Pancreas (tissue), 10 donors: ENCODE measurements around the gene APP. TPM values are rescaled to one million over a fixed set of nuclear protein-coding genes. Genes with fewer than 3 reads are reported as not detected.

Experiments
- ATAC-seq, 4 donors: fragments of 200-7000 bp; cut with Tn5 transposase; one replicate each; pipeline versions ENCODE4 v1.8.0 to v1.9.1; 2020; ENCODE audit warnings: mild to moderate bottlenecking in 4 of 4, moderate library complexity in 4 of 4
- DNase-seq, 6 donors: peaks; one replicate each; pipeline ENCODE4 v3.0.0-alpha.2; 2020
- FAIRE-seq: peaks from 2 replicates; lab custom pipeline; 2012; peaks lifted over from hg19 to GRCh38; lab: Jason Lieb, UNC
- H3K27ac ChIP-seq, 4 donors: fragments of 200-600 bp; sonication (generic); 1 replicate in 3 of 4; 2 replicates in 1 of 4; pipeline versions ENCODE4 v1.5.0 to v1.8.0; 2020
- H3K27me3 ChIP-seq, 4 donors: fragments of 200-600 bp; one replicate each; pipeline ENCODE4 v1.8.0; 2021
- H3K36me3 ChIP-seq, 3 donors: fragments of 200-600 bp; sonication (generic) in 1 of 3; one replicate each; pipeline versions ENCODE4 v1.5.0 to v1.8.0; 2020 to 2021
- H3K4me1 ChIP-seq, 3 donors: fragments of 200-600 bp; one replicate each; pipeline ENCODE4 v1.8.0; 2021
- H3K4me3 ChIP-seq, 4 donors: fragments of 200-600 bp; sonication (generic) in 2 of 4; one replicate each; pipeline versions ENCODE4 v1.5.0 to v1.8.0; 2020 to 2021
- H3K9me3 ChIP-seq, 4 donors: fragments of 200-600 bp; one replicate each; pipeline ENCODE4 v1.8.0; 2021
- CTCF ChIP-seq, 4 donors: fragments of 200-600 bp; sonication (generic) in 3 of 4; IDR thresholded peaks; one replicate each; pipeline versions ENCODE4 v1.5.0 to v1.8.0; 2021; ENCODE audit warnings: antibody characterized with exemption in 4 of 4
- WGBS, 2 donors: extraction: QIAGEN DNeasy Blood & Tissue Kit; methylation state at CpG; one replicate each; pipeline ENCODE4 v1.1.7; 2013; 5-methylcytosine and 5-hydroxymethylcytosine counted together
- intact Hi-C, 3 donors: fragments of 100-400 bp; cut with DNase I; formaldehyde crosslinking; loops; one replicate each; pipeline versions ENCODE4 v1.11.1 to v1.14.2; 2022
- polyA plus RNA-seq, 2 donors: library from polyadenylated mRNA; stranded (reverse); fragments of 200-250 nt; gene quantifications; one replicate each; pipeline ENCODE4 v1.2.3, GENCODE V29; 2013
- total RNA-seq, 6 donors: library from RNA; stranded (reverse); fragmentation: NEBNext Ultra II Directional in 4 of 6; extraction: Animal tissue kit (Norgen Biotek cat#: 25700) in 4 of 6; gene quantifications; one replicate each; pipeline versions ENCODE4 v1.2.1 to v1.2.4, GENCODE V29; 2021 to 2023
- donor health status: healthy with polysubstance abuse.
- donor health status: DM: no; HTN: no; CAD: no; lungs with moderate emphysema.
- donor health status: DM: no; HTN: no; CAD: no.
- donor health status: control.
- donor health status: control.
- donor health status: Bipolar disorder and iron deficiency.
- donor health status: DM: yes; HTN: yes; CAD: no.
- donor health status: DM: no; HTN: no; CAD: no.
- donor health status: DM: no; HTN: no; CAD: no.
- donor health status: DM: yes; HTN: yes; CAD: no.

The APP gene
- total and polyA plus RNA-seq, 8 donors: 50.7 to 372 (median 165) TPM

DNA sequence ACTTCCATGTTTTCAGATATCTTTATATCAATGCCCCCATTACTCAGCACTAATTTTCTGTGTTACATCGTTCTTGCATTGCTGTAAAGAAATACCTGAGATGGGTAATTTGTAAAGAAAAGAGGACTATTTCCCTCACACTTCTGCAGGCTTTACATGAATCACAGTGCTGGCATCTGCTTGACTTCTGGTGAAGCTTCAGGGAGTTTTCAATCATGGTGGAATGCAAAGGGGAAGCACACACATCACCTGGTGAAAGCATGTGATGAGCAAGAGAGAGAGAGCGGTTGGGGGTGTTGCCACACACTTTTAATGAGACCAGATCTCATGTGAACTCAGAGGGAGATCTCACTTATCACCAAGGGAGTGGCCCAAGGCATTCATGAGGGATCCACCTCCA is 14.9 kb upstream of the APP start:
- no peak for TF ChIP-seq CTCF (IDR thresholded peaks at IDR 0.05)
- Histone ChIP-seq H3K27ac (no peak overlapping the region), H3K4me3 (no peak overlapping the region), H3K4me1 (no peaks in the 10 kb centered on the region), H3K9me3 (no peaks in the 10 kb centered on the region), H3K36me3 (no peaks in the 10 kb centered on the region), H3K27me3 (no peaks in the 10 kb centered on the region)
- no peak for ATAC-seq
- 75 to 91% methylated on average over 2 of the region's 2 CpGs for WGBS, 2 donors
- no peak for FAIRE-seq
- intact Hi-C loops: no loop called here
- DNase-seq: no peak

DNA sequence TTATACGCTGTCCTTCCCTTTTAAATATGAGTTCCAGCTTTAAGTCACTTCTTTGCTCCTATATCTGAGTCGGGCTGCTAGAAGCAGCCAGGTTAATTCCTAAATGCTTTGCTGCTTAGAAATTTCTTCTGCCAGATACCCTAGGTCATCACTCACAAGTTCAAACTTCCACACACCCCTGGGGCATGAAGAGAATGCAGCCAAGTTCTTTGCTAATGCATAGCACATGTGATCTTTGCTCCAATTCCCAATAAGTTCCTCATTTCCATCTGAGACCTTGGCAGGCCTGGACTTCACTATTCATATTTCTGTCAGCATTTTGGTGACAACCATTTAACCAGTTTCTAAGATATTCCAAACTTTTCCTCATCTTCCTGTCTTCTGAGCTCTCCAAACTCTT is 14.5 kb upstream of the APP start:
- H3K36me3 ChIP-seq: no peaks in the 10 kb centered on the region
- ATAC-seq: no peak
- no peak overlapping the region for H3K4me3 ChIP-seq
- no peaks in the 10 kb centered on the region for H3K9me3 ChIP-seq
- intact Hi-C loops: no loop called here
- no peak for DNase-seq
- H3K27ac ChIP-seq: no peak overlapping the region
- H3K4me1 ChIP-seq: no peaks in the 10 kb centered on the region
- FAIRE-seq: no peak
- no peak for TF ChIP-seq CTCF (IDR thresholded peaks at IDR 0.05)
- 72 to 91% methylated on average over 2 of the region's 2 CpGs for WGBS, 2 donors
- no peaks in the 10 kb centered on the region for H3K27me3 ChIP-seq

GRCh38 chr21:26179501-26179900 is 8.9 kb upstream of the APP start:
- FAIRE-seq: no peak
- ATAC-seq: no peak
- intact Hi-C loops: loop anchor here in 1 of 3 donors (10.0 kb wide), 1 partner anchor 295 kb away; no protein-coding TSS in a partner anchor

DNA sequence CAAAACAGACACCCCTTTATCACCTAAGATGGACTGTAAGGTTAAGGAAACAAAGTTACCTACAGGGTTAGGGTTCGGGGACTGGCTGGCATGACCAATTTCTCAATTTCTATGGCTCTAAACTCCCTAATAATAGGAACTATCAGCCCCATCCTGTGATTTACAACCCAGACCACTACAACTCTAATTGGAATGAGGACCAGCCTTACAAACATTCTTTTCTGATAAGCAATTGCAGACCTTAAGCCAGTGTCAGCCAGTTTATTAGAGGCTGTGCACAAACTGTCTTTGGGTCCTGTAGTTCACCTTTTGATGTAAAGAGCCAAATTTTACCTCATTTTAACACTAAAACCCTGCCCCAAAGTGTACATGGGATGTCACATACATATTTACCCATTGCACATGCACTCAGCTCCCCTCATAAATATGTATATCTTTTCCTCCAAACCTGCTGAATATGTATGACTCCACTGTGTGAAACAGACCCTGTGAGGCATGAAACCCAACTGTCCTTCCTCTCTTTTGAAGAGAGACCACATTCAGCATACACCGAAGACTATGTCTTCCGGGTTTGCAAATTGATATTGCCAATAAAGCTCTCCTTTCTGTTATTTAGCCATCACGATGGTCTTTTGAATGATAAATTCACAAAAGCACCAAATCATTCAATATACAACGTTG is 7.3 kb upstream of the APP start:
- ATAC-seq (no peak), DNase-seq (no peak), FAIRE-seq (no peak)
- no peaks in the 10 kb centered on the region for H3K27me3 ChIP-seq
- WGBS, 2 donors: 79 to 85% methylated on average over 5 of the region's 5 CpGs
- no peak for TF ChIP-seq CTCF (IDR thresholded peaks at IDR 0.05)
- no peak overlapping the region for H3K4me3 ChIP-seq
- no peak overlapping the region for H3K27ac ChIP-seq
- no peaks in the 10 kb centered on the region for H3K36me3 ChIP-seq
- intact Hi-C loops: loop anchor here in 1 of 3 donors (10.0 kb wide), 1 partner anchor 293 kb away; no protein-coding TSS in a partner anchor
- H3K4me1 ChIP-seq: no peaks in the 10 kb centered on the region
- no peaks in the 10 kb centered on the region for H3K9me3 ChIP-seq

More at GRCh38 chr21:26179501-26179900, 8.9 kb upstream of the APP start:
- Histone ChIP-seq H3K27ac (no peak overlapping the region), H3K4me1 (no peaks in the 10 kb centered on the region), H3K4me3 (no peak overlapping the region), H3K36me3 (no peaks in the 10 kb centered on the region), H3K9me3 (no peaks in the 10 kb centered on the region), H3K27me3 (no peaks in the 10 kb centered on the region)
- 84 to 89% methylated on average over 4 of the region's 4 CpGs for WGBS, 2 donors
- no peak for DNase-seq
- TF ChIP-seq CTCF (IDR thresholded peaks at IDR 0.05): no peak

DNA sequence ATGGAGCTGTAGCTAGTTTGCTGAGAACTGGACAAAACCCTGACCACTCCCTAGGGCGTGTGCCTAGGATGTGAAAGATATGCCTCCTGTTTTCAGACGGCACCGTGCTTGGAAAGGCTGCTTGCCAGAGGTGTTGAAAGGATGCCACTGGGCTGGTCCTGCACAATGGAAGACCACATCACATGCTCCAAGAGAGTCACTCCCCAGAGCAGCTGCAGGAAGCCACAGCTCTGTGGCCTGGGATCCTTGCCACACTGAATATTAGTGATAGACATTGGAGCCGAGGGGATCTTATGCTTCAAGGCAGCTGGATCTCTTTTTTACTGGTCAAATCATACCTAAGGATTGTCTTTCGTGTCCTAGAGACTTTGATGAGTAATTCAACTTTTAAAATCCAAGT is 6.6 kb upstream of the APP start:
- Histone ChIP-seq H3K4me1 (no peaks in the 10 kb centered on the region), H3K9me3 (no peaks in the 10 kb centered on the region), H3K27me3 (no peaks in the 10 kb centered on the region), H3K27ac (no peak overlapping the region), H3K4me3 (no peak overlapping the region), H3K36me3 (no peaks in the 10 kb centered on the region)
- FAIRE-seq (no peak), ATAC-seq (no peak), DNase-seq (no peak)
- no peak for TF ChIP-seq CTCF (IDR thresholded peaks at IDR 0.05)
- 65 to 79% methylated on average over 5 of the region's 5 CpGs for WGBS, 2 donors
- intact Hi-C loops: loop anchor here in 1 of 3 donors (10.0 kb wide), 1 partner anchor 292 kb away; no protein-coding TSS in a partner anchor
